Activated naive CD4-positive, alpha-beta T cell treated with anti-CD3 and anti-CD28 coated beads for 36 hours (primary cell): ENCODE results near the gene CHRNG. TPM values are rescaled to one million over a fixed set of nuclear protein-coding genes. Genes with fewer than 3 reads are reported as not detected.
A peak's percentile ranks its signal among the peaks of the same experiment; 100 is the strongest.

ENCODE experiments used
- CTCF ChIA-PET: fragments of 350-600 bp; sonication (Branson Sonifier 250); formaldehyde crosslinking; loops from one replicate; lab custom pipeline; 2021; ENCODE audit warnings: antibody characterized with exemption; lab: Charles Lee
- DNase-seq: peaks from one replicate; pipeline ENCODE4 v3.0.0-alpha.2; 2020
- H3K27ac Mint-ChIP-seq: one replicate; pipeline ENCODE4 v1.8.0; 2021; ENCODE audit warnings: mild to moderate bottlenecking, mixed read lengths
- H3K27me3 Mint-ChIP-seq: one replicate; pipeline ENCODE4 v1.8.0; 2021; ENCODE audit warnings: low read depth, mixed read lengths
- H3K36me3 Mint-ChIP-seq: one replicate; pipeline ENCODE4 v1.8.0; 2021; ENCODE audit warnings: low read depth, mixed read lengths
- H3K4me1 Mint-ChIP-seq: one replicate; pipeline ENCODE4 v1.8.0; 2021; ENCODE audit warnings: low read depth, mixed read lengths
- H3K4me3 Mint-ChIP-seq: one replicate; pipeline ENCODE4 v1.8.0; 2021; ENCODE audit warnings: mild to moderate bottlenecking, moderate library complexity, mixed read lengths
- H3K9me3 Mint-ChIP-seq: one replicate; pipeline ENCODE4 v1.8.0; 2021; ENCODE audit warnings: mixed read lengths
- intact Hi-C: fragments of 100-400 bp; cut with micrococcal nuclease; formaldehyde crosslinking; loops from one replicate; pipeline ENCODE4 v1.15.1; 2023
- total RNA-seq, 2 experiments: library from RNA; stranded (reverse); gene quantifications; one replicate each; pipeline ENCODE4 v1.2.3, GENCODE V29; 2021

Gene CHRNG
- total RNA-seq, 2 experiments from 2014 or later: not detected

DNA sequence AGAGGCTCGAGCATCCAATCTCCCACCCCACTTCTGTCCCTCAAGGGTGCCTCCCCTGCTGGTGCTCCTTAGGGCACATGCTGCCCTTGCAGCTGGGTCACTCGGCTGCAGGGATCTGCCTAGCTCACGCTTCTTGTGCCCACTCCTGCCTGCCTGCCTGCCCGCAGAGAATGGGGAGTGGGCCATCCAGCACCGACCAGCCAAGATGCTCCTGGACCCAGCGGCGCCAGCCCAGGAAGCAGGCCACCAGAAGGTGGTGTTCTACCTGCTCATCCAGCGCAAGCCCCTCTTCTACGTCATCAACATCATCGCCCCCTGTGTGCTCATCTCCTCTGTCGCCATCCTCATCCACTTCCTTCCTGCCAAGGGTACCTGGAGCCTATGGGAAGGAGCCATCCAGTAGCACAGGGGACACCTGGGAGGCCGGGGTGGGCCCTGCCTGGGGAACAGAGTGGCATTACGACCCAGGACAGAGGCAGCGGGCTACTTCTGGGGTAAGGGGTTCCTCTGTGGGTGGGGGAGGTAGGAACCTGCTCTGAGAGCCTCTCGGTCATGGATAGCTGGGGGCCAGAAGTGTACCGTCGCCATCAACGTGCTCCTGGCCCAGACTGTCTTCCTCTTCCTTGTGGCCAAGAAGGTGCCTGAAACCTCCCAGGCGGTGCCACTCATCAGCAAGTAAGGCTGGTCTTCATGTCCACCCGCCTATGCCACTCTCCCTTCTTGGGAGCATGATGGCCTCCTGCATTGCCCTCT lies 3.4 kb downstream of the CHRNG start:
- no peak for DNase-seq
- no peaks in the 10 kb centered on the region for H3K9me3 Mint-ChIP-seq
- intact Hi-C loops: no loop called here

DNA sequence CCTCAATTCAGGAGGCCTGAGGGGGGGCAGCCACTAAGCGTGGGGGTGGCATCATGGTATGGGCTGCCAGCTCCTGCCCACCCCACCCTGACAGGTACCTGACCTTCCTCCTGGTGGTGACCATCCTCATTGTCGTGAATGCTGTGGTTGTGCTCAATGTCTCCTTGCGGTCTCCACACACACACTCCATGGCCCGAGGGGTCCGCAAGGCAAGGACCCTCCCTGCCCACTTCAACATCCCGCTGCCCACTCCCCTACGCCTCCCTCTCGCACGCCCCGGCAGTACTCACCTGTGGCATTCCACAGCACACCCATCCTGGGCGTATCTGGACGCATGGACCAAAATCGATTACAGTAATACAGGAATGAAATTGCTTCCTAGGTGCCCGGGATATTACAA lies 4.0 kb downstream of the CHRNG start:
- CTCF ChIA-PET: no interaction called here
- intact Hi-C loops: no loop called here
- no peaks in the 10 kb centered on the region for H3K27me3 Mint-ChIP-seq
- H3K27ac Mint-ChIP-seq: no peak overlapping the region
- peaks cover 3% of the 10 kb centered on the region for H3K9me3 Mint-ChIP-seq
- H3K4me1 Mint-ChIP-seq: peaks cover 16% of the 10 kb centered on the region
- peaks cover 23% of the 10 kb centered on the region for H3K36me3 Mint-ChIP-seq
- H3K4me3 Mint-ChIP-seq: no peak overlapping the region
- DNase-seq: no peak

More for the DNA sequence above, 3.4 kb downstream of the CHRNG start:
- no peak overlapping the region for H3K4me3 Mint-ChIP-seq
- H3K36me3 Mint-ChIP-seq: peaks cover 17% of the 10 kb centered on the region
- H3K27ac Mint-ChIP-seq: no peak overlapping the region
- peaks cover 10% of the 10 kb centered on the region for H3K4me1 Mint-ChIP-seq
- CTCF ChIA-PET: no interaction called here
- H3K27me3 Mint-ChIP-seq: peaks cover 4% of the 10 kb centered on the region

DNA sequence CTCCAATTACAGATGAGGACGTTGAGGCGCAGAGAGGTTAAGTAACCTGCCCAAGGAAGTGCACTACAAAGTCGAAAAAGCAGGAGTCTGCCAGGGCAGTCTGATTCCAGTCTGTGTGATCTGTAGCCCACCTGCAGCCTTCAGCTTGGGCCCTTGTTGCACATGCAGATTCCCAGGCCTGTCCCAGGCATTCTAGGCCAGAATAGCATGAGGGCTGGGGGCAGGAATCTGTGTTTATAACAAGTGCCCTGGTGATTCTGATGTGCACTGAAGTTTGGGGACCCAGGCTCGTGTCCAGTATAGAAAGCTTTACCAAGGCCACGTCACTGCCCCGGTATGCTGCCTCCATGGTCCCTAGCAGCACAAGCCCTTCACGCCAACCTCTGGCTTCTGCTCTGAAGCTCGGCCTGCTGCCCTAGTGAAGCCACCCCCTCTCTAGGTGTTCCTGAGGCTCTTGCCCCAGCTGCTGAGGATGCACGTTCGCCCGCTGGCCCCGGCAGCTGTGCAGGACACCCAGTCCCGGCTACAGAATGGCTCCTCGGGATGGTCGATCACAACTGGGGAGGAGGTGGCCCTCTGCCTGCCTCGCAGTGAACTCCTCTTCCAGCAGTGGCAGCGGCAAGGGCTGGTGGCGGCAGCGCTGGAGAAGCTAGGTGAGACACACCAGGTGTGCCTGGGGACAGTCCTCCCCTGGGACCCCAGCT lies 4.6 kb downstream of the CHRNG start:
- Mint-ChIP-seq H3K4me3 (no peak overlapping the region), H3K27ac (no peak overlapping the region), H3K4me1 (peaks cover 22% of the 10 kb centered on the region), H3K27me3 (no peaks in the 10 kb centered on the region), H3K9me3 (peaks cover 4% of the 10 kb centered on the region), H3K36me3 (peaks cover 29% of the 10 kb centered on the region)
- DNase-seq: no peak
- intact Hi-C loops: no loop called here
- CTCF ChIA-PET: no interaction called here

GRCh38 chr2:232544674-232545073 lies 5.2 kb downstream of the CHRNG start:
- CTCF ChIA-PET: no interaction called here
- Mint-ChIP-seq H3K4me3 (no peak overlapping the region), H3K27me3 (no peaks in the 10 kb centered on the region), H3K9me3 (peaks cover 4% of the 10 kb centered on the region), H3K4me1 (peaks cover 28% of the 10 kb centered on the region), H3K36me3 (peaks cover 30% of the 10 kb centered on the region), H3K27ac (no peak overlapping the region)
- DNase-seq: no peak
- intact Hi-C loops: no loop called here

GRCh38 chr2:232545511-232546375 lies 6.3 kb downstream of the CHRNG start:
- Mint-ChIP-seq H3K36me3 (peaks cover 33% of the 10 kb centered on the region), H3K9me3 (peaks cover 4% of the 10 kb centered on the region), H3K4me3 (no peak overlapping the region), H3K4me1 (peaks cover 29% of the 10 kb centered on the region), H3K27me3 (no peaks in the 10 kb centered on the region), H3K27ac (no peak overlapping the region)
- CTCF ChIA-PET: no interaction called here
- no peak for DNase-seq
- intact Hi-C loops: no loop called here

DNA sequence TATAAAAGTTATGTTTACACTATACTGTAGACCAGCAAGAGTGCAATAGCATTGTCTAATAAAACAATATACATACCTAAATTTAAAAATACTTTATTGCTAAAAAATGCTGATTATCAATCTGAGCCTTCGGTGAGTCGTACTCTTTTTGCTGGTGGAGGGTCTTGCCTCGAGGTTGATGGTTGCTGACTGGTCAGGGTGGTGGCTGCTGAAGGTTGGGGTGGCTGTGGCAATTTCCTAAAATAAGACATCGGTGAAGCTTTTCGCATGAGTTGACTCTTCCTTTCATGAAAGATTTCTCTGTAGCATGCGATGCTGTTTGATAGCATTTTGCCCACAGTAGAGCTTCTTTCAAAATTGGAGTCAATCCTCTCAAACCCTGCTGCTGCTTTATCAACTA lies 8.5 kb downstream of the CHRNG start:
- CTCF ChIA-PET: interaction anchor here (0.7 kb wide), 1 partner anchor 221 kb away, joined by 3 read pairs; no protein-coding TSS in a partner anchor
- peaks cover 34% of the 10 kb centered on the region for H3K36me3 Mint-ChIP-seq
- peaks cover 47% of the 10 kb centered on the region for H3K4me1 Mint-ChIP-seq
- peaks cover 4% of the 10 kb centered on the region for H3K9me3 Mint-ChIP-seq
- H3K27me3 Mint-ChIP-seq: no peaks in the 10 kb centered on the region
- DNase-seq: no peak
- intact Hi-C loops: no loop called here
- no peak overlapping the region for H3K4me3 Mint-ChIP-seq
- H3K27ac Mint-ChIP-seq: no peak overlapping the region

DNA sequence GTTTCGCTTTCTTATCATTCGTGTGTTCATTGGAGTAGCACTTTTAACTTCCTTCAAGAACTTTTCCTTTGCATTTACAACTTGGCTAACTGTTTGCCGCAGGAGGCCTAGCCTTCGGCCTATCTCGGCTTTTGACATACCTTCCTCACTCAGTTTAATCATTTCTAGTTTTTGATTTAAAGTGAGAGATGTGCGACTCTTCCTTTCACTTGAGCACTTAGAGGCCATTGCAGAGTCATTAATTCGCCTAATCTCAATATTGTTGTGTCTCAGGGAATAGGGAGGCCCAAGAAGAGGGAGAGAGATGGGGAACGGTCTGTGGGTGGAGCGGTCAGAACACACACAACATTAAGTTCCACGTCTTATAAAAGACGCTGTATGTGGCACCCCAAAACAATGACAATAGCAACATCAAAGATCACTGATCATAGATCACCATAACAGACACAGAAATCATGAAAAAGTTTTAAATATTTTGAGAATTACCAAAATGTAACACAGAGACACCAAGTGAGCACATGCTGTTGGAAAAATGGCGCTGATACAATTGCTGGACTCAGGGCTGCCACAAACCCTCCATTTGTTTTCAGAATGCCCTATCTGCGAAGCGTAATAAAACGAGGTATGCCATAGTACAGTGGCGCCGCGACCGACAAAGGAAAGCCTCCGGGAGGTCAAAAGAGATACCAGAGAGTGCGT lies 10.3 kb downstream of the CHRNG start:
- Mint-ChIP-seq H3K36me3 (peaks cover 33% of the 10 kb centered on the region), H3K4me1 (peaks cover 65% of the 10 kb centered on the region), H3K27ac (peak overlapping the region; percentile 98), H3K4me3 (peak overlapping the region; percentile 99), H3K9me3 (peaks cover 4% of the 10 kb centered on the region), H3K27me3 (no peaks in the 10 kb centered on the region)
- no peak for DNase-seq
- intact Hi-C loops: loop anchor here (1.0 to 5.0 kb wide), 6 partner anchors 42 to 769 kb away; partner anchors contain the start of genes COPS7B, DIS3L2, GIGYF2 and INPP5D
- CTCF ChIA-PET: interaction anchor here (0.9 to 1.5 kb wide), 2 partner anchors 12 to 13 kb away, joined by 3 to 4 read pairs; no protein-coding TSS in a partner anchor

GRCh38 chr2:232550354-232551249 lies 11.1 kb downstream of the CHRNG start, which contains the start of the genes EIF4E2 and TIGD1:
Gene EIF4E2, plus strand, starts transcription at chr2:232550689. Its CDS starts 36 bp downstream, at chr2:232550725.
Gene TIGD1, minus strand, starts transcription at chr2:232550557. Its CDS starts 675 bp downstream, at chr2:232549882.
- H3K27me3 Mint-ChIP-seq: no peaks in the 10 kb centered on the region
- peaks cover 4% of the 10 kb centered on the region for H3K9me3 Mint-ChIP-seq
- intact Hi-C loops: loop anchor here (1.0 to 5.0 kb wide), 7 partner anchors 42 to 769 kb away; partner anchors contain the start of genes COPS7B, DIS3L2, GIGYF2 and INPP5D
- H3K27ac Mint-ChIP-seq: peak within 1 kb of the TSS; percentile 98
- peaks cover 66% of the 10 kb centered on the region for H3K4me1 Mint-ChIP-seq
- peak; percentile 95 for DNase-seq
- H3K4me3 Mint-ChIP-seq: peak within 1 kb of the TSS; percentile 99
- peaks cover 30% of the 10 kb centered on the region for H3K36me3 Mint-ChIP-seq
- CTCF ChIA-PET: interaction anchor here (1.5 kb wide), 1 partner anchor 12 kb away, joined by 4 read pairs; no protein-coding TSS in a partner anchor

- intact Hi-C loops: loop anchor here (1.0 to 5.0 kb wide), 5 partner anchors 41 to 764 kb away; partner anchors contain the start of genes COPS7B, GIGYF2 and INPP5D
- no peak for DNase-seq
- peaks cover 32% of the 10 kb centered on the region for H3K36me3 Mint-ChIP-seq
- H3K27ac Mint-ChIP-seq: peak overlapping the region; percentile 98
- H3K9me3 Mint-ChIP-seq: peaks cover 4% of the 10 kb centered on the region
- H3K4me3 Mint-ChIP-seq: peak overlapping the region; percentile 99
- H3K27me3 Mint-ChIP-seq: no peaks in the 10 kb centered on the region
- H3K4me1 Mint-ChIP-seq: peaks cover 69% of the 10 kb centered on the region
- CTCF ChIA-PET: interaction anchor here (1.5 kb wide), 1 partner anchor 12 kb away, joined by 4 read pairs; no protein-coding TSS in a partner anchor
Measured at GRCh38 chr2:232551250-232551638, 11.8 kb downstream of the CHRNG start.

DNA sequence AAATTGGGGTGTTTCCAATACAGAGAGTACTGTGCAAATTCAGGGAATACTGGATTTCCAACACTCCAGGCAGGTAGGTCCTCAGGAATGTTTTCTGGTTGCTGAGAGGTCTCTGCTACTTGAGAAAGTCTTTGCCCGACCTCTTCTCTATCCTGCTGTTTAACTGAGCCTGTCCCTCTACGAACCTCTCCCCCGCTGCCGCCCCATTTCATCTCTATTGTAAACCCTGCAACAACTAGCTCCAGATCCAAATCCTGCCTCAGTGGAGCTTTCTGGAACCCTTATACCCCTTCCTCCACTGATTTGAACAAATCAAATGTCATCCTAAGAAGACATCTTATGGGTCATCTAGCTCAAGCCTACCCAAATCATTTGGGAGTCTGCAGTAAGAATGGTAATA lies 12.3 kb downstream of the CHRNG start:
- intact Hi-C loops: loop anchor here (1.0 to 5.0 kb wide), 5 partner anchors 41 to 765 kb away; partner anchors contain the start of genes COPS7B, GIGYF2 and INPP5D
- peak overlapping the region; percentile 99 for H3K4me3 Mint-ChIP-seq
- no peaks in the 10 kb centered on the region for H3K27me3 Mint-ChIP-seq
- H3K27ac Mint-ChIP-seq: no peak overlapping the region
- CTCF ChIA-PET: no interaction called here
- H3K36me3 Mint-ChIP-seq: peaks cover 29% of the 10 kb centered on the region
- no peak for DNase-seq
- H3K9me3 Mint-ChIP-seq: peaks cover 4% of the 10 kb centered on the region
- H3K4me1 Mint-ChIP-seq: peaks cover 65% of the 10 kb centered on the region
